ENCODE data around the gene DBH.

Gene DBH

GRCh38 chr9:133627341-133627740, 8.8 kb upstream of the DBH start:
- no peak for DNase-seq

GRCh38 chr9:133628766-133629165, 7.4 kb upstream of the DBH start:
- no peak for DNase-seq

GRCh38 chr9:133629221-133630110, 6.7 kb upstream of the DBH start:
- no peak for DNase-seq

GRCh38 chr9:133631111-133631510, 5.1 kb upstream of the DBH start:
- no peak for DNase-seq

- DNase-seq = no peak
These were observed 3.1 kb upstream of the DBH start for GRCh38 chr9:133632806-133633680.

GRCh38 chr9:133633681-133634080, 2.5 kb upstream of the DBH start:
- no peak for DNase-seq

GRCh38 chr9:133634081-133634691, 2.0 kb upstream of the DBH start:
- DNase-seq = no peak

- no peak for DNase-seq
These were observed 1.1 kb upstream of the DBH start for GRCh38 chr9:133635098-133635497.

- no peak for DNase-seq
These were observed 739 bp downstream of the DBH start for GRCh38 chr9:133636902-133637301.

GRCh38 chr9:133637451-133638055, 1.4 kb downstream of the DBH start:
- DNase-seq = no peak

- DNase-seq = no peak
These were observed 1.9 kb downstream of the DBH start for GRCh38 chr9:133638076-133638475.

- no peak for DNase-seq
These were observed 2.5 kb downstream of the DBH start for GRCh38 chr9:133638711-133639110.

- DNase-seq = no peak
These were observed 3.5 kb downstream of the DBH start for GRCh38 chr9:133639613-133640012.

GRCh38 chr9:133640160-133640559, 4.0 kb downstream of the DBH start:
- no peak for DNase-seq

GRCh38 chr9:133640580-133641395, 4.6 kb downstream of the DBH start:
- DNase-seq = no peak

GRCh38 chr9:133641396-133641655, 5.2 kb downstream of the DBH start:
- DNase-seq = no peak

GRCh38 chr9:133641861-133642595, 5.9 kb downstream of the DBH start:
- no peak for DNase-seq

GRCh38 chr9:133642708-133643361, 6.7 kb downstream of the DBH start:
- DNase-seq = no peak

- no peak for DNase-seq
These were observed 7.2 kb downstream of the DBH start for GRCh38 chr9:133643362-133643755.

GRCh38 chr9:133643978-133644760, 8.0 kb downstream of the DBH start:
- no peak for DNase-seq

Data from right hindlimb (tissue), 1 donor.